K562 (cell line): ENCODE measurements around the gene FKBP8. TPM values are rescaled to one million over a fixed set of nuclear protein-coding genes. Genes with fewer than 3 reads are reported as not detected.

Experiments used
- ARID2 ChIP-seq: fragments of 450-650 bp; IDR thresholded peaks from 2 replicates; pipeline ENCODE4 v1.6.1; 2017; ENCODE audit warnings: antibody characterized with exemption, mild to moderate bottlenecking
- CAMTA2 ChIP-seq: fragments of 250-450 bp; sonication (Bioruptor Pico); conservative IDR thresholded peaks from 2 replicates; pipeline ENCODE4 v1.5.1; 2022
- CTBP1 ChIP-seq: fragments of 450-650 bp; IDR thresholded peaks from 2 replicates; pipeline ENCODE4 v1.6.1; 2016; ENCODE audit warnings: borderline replicate concordance
- DMBX1 ChIP-seq: fragments of 250-450 bp; sonication (Bioruptor Pico); IDR thresholded peaks from 2 replicates; pipeline ENCODE4 v1.8.0; 2022; ENCODE audit warnings: inconsistent platforms, mild to moderate bottlenecking, moderate library complexity, borderline replicate concordance
- ELK3 ChIP-seq: fragments of 450-650 bp; formaldehyde crosslinking; IDR thresholded peaks from 2 replicates; pipeline ENCODE4 v1.4.0; 2020; ENCODE audit warnings: mild to moderate bottlenecking
- EP300 ChIP-seq: IDR thresholded peaks from 2 replicates; pipeline ENCODE4 v1.6.1; 2012; ENCODE audit warnings: low read length, improper control_type of control experiment
- GATA2 ChIP-seq: sonication (generic); formaldehyde crosslinking; IDR thresholded peaks from 2 replicates; pipeline ENCODE4 v1.4.0; 2020; ENCODE audit warnings: mild to moderate bottlenecking, missing genetic modification reagents
- GATAD2A ChIP-seq: fragments of 450-650 bp; IDR thresholded peaks from 2 replicates; pipeline ENCODE4 v1.6.1; 2017
- KAT2B ChIP-seq: IDR thresholded peaks from one replicate; pipeline ENCODE4 v1.6.1; 2012; ENCODE audit warnings: low read depth, mild to moderate bottlenecking, control low read depth, inconsistent platforms, low read length, moderate library complexity
- LCOR ChIP-seq: sonication (generic); formaldehyde crosslinking; IDR thresholded peaks from 2 replicates; pipeline ENCODE4 v1.8.0; 2022; ENCODE audit warnings: mild to moderate bottlenecking, missing genetic modification reagents
- NFE2 ChIP-seq: IDR thresholded peaks from 2 replicates; pipeline ENCODE4 v1.6.1; 2014; ENCODE audit warnings: antibody characterized with exemption, low read depth
- PCBP1 ChIP-seq: fragments of 200-400 bp; formaldehyde crosslinking; IDR thresholded peaks from 2 replicates; pipeline ENCODE4 v1.6.1; 2018; ENCODE audit warnings: mild to moderate bottlenecking, low read depth, low read length; ENCODE audit not compliant: poor library complexity, severe bottlenecking
- PPARD ChIP-seq: fragments of 250-450 bp; sonication (Bioruptor Pico); IDR thresholded peaks from 2 replicates; pipeline ENCODE4 v1.8.0; 2022; ENCODE audit warnings: inconsistent platforms, mild to moderate bottlenecking, moderate library complexity
- SLC30A9 ChIP-seq: fragments of 250-450 bp; sonication (Bioruptor Pico); IDR thresholded peaks from 2 replicates; pipeline ENCODE4 v1.8.0; 2022; ENCODE audit warnings: mild to moderate bottlenecking, moderate library complexity
- SP1 ChIP-seq: sonication (generic); formaldehyde crosslinking; IDR thresholded peaks from 2 replicates; pipeline ENCODE4 v1.8.1; 2022; ENCODE audit warnings: mild to moderate bottlenecking, missing genetic modification reagents
- SRSF1 ChIP-seq: fragments of 200-400 bp; formaldehyde crosslinking; IDR thresholded peaks from 2 replicates; pipeline ENCODE4 v1.6.1; 2017; ENCODE audit warnings: mild to moderate bottlenecking, low read depth, low read length, moderate library complexity
- TAF9B ChIP-seq: fragments of 450-650 bp; IDR thresholded peaks from 2 replicates; pipeline ENCODE4 v1.6.1; 2018; ENCODE audit warnings: mild to moderate bottlenecking; ENCODE audit not compliant: partially characterized antibody
- TEAD1 ChIP-seq, 2 experiments: fragments of 450-650 bp in 1 of 2; sonication (generic) in 1 of 2; formaldehyde crosslinking; IDR thresholded peaks; 2 replicates each; pipeline versions ENCODE4 v1.4.0 to v1.8.0; 2020 to 2022; ENCODE audit warnings: mild to moderate bottlenecking in 2 of 2, missing genetic modification reagents in 1 of 2
- TFAM ChIP-seq: fragments of 250-450 bp; sonication (Bioruptor Pico); conservative IDR thresholded peaks from 2 replicates; pipeline ENCODE4 v1.5.0; 2021; ENCODE audit warnings: mild to moderate bottlenecking, moderate library complexity
- THRA ChIP-seq: fragments of 450-650 bp; IDR thresholded peaks from 2 replicates; pipeline ENCODE4 v1.6.1; 2017; ENCODE audit warnings: mild to moderate bottlenecking, moderate library complexity
- U2AF2 ChIP-seq: fragments of 200-400 bp; formaldehyde crosslinking; optimal IDR thresholded peaks from 2 replicates; pipeline ENCODE3; 2017; ENCODE audit warnings: low read depth, mild to moderate bottlenecking, low read length
- ZKSCAN3 ChIP-seq: fragments of 250-450 bp; sonication (Bioruptor Pico); IDR thresholded peaks from 2 replicates; pipeline ENCODE4 v1.4.0; 2020
- ZNF717 ChIP-seq: fragments of 250-450 bp; sonication (Bioruptor Pico); IDR thresholded peaks from 2 replicates; pipeline ENCODE4 v1.5.0; 2021
- polyA plus RNA-seq, 8 experiments: library from polyadenylated mRNA; depleted of rRNA in 4 of 8; stranded (reverse) in 5 of 8; unstranded in 3 of 8; fragments of >200 nt; fragmentation: Nextera tagmentation in 2 of 8; fragmentation: Illumina TruSeq in 1 of 8; extraction: Ambion mirVana in 2 of 8; extraction: Trizol in 1 of 8; gene quantifications; 2 replicates each; pipeline versions ENCODE4 v1.2.1 to v1.2.3, GENCODE V29; 2011 to 2014; ENCODE audit warnings: inconsistent platforms in 1 of 8, missing spikeins in 1 of 8
- total RNA-seq, 7 experiments: library from RNA; depleted of rRNA in 6 of 7; stranded (reverse); fragments of >200 nt in 6 of 7; fragmentation: Illumina TruSeq in 2 of 7; extraction: Trizol in 2 of 7; gene quantifications; 2 replicates each; pipeline versions ENCODE4 v1.2.1 to v1.2.3, GENCODE V29; 2011 to 2021; ENCODE audit warnings: low replicate concordance in 1 of 7
- TF ChIP-seq, protein P1 (sequence below): IDR thresholded peaks from 2 replicates; pipeline ENCODE4 v1.6.1; 2012; ENCODE audit warnings: low read depth, low read length, improper control_type of control experiment, borderline replicate concordance

FKBP8 gene
- total and polyA plus RNA-seq, 9 of the 15 experiments (the other 6 are each of a cell fraction or from before 2014, with no cell fraction given), result 0.46 to 236 (median 104) TPM

- no peak for TF ChIP-seq CTBP1
- TF ChIP-seq ARID2, result no peak
- 0 out of 2 replicates have a peak, but pooled peaks have one; percentile 11 for TF ChIP-seq DMBX1 (CRISPR knock-in tag)
- TF ChIP-seq SRSF1, result no peak
- TF ChIP-seq, protein P1, sequence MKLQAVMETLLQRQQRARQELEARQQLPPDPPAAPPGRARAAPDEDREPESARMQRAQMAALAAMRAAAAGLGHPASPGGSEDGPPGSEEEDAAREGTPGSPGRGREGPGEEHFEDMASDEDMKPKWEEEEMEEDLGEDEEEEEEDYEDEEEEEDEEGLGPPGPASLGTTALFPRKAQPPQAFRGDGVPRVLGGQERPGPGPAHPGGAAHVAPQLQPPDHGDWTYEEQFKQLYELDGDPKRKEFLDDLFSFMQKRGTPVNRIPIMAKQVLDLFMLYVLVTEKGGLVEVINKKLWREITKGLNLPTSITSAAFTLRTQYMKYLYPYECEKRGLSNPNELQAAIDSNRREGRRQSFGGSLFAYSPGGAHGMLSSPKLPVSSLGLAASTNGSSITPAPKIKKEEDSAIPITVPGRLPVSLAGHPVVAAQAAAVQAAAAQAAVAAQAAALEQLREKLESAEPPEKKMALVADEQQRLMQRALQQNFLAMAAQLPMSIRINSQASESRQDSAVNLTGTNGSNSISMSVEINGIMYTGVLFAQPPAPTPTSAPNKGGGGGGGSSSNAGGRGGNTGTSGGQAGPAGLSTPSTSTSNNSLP, result no peak
- TF ChIP-seq TEAD1 (CRISPR knock-in tag; IDR thresholded peaks at IDR 0.05), result no peak; a peak in 2 of 4 replicates
- no peak for TF ChIP-seq TFAM (CRISPR knock-in tag)
- TF ChIP-seq SP1 (CRISPR knock-in tag), result no peak
- TF ChIP-seq PCBP1, result no peak
- TF ChIP-seq PPARD (CRISPR knock-in tag), result no peak
- no peak for TF ChIP-seq TAF9B
- TF ChIP-seq GATA2, result no peak
- TF ChIP-seq THRA, result no peak
- no peak for TF ChIP-seq CAMTA2
- TF ChIP-seq U2AF2, result no peak
- peak; percentile 17; the same call in 1 of the 2 replicates for TF ChIP-seq LCOR (CRISPR knock-in tag)
- TF ChIP-seq SLC30A9 (CRISPR knock-in tag), result no peak
- TF ChIP-seq ZNF717, result no peak
- TF ChIP-seq NFE2, result no peak
- TF ChIP-seq GATAD2A, result no peak
- TF ChIP-seq KAT2B, result no peak
- no peak for TF ChIP-seq ZKSCAN3 (CRISPR knock-in tag)
- no peak for TF ChIP-seq ELK3 (CRISPR knock-in tag)
- TF ChIP-seq EP300, result no peak
Measured at GRCh38 chr19:18589380-18590272, 46.3 kb upstream of the FKBP8 start (continued).
